IPS DF 6.9 (cell line): ENCODE data around the gene JARID2.

Experiments used
- DNase-seq: peaks from one replicate; pipeline ENCODE4 v3.0.0-alpha.2; 2013; ENCODE audit warnings: low read depth, low spot score
- H3K27ac ChIP-seq: one replicate; pipeline ENCODE4 v1.5.1; 2013; ENCODE audit warnings: low read length, control low read depth
- H3K27me3 ChIP-seq: 2 replicates; pipeline ENCODE4 v1.6.1; 2013; ENCODE audit warnings: mild to moderate bottlenecking, low read length; ENCODE audit not compliant: control insufficient read depth, insufficient read depth
- H3K36me3 ChIP-seq: 2 replicates; pipeline ENCODE4 v1.6.1; 2013; ENCODE audit warnings: low read length; ENCODE audit not compliant: control insufficient read depth, insufficient read depth
- H3K4me1 ChIP-seq: 2 replicates; pipeline ENCODE4 v1.6.1; 2013; ENCODE audit warnings: low read length; ENCODE audit not compliant: control insufficient read depth, insufficient read depth
- H3K4me3 ChIP-seq: 2 replicates; pipeline ENCODE4 v1.5.1; 2013; ENCODE audit warnings: mild to moderate bottlenecking, low read length
- H3K9me3 ChIP-seq: 2 replicates; pipeline ENCODE4 v1.6.1; 2013; ENCODE audit warnings: low read length, inconsistent platforms; ENCODE audit not compliant: control insufficient read depth, insufficient read depth
- WGBS: extraction: QIAGEN DNeasy Blood & Tissue Kit; methylation state at CpG from one replicate; pipeline ENCODE4 v1.1.7; 2013; ENCODE audit warnings: mixed read lengths, missing lambda C conversion rate; ENCODE audit not compliant: insufficient read length, insufficient coverage; 5-methylcytosine and 5-hydroxymethylcytosine counted together

Gene JARID2

DNA sequence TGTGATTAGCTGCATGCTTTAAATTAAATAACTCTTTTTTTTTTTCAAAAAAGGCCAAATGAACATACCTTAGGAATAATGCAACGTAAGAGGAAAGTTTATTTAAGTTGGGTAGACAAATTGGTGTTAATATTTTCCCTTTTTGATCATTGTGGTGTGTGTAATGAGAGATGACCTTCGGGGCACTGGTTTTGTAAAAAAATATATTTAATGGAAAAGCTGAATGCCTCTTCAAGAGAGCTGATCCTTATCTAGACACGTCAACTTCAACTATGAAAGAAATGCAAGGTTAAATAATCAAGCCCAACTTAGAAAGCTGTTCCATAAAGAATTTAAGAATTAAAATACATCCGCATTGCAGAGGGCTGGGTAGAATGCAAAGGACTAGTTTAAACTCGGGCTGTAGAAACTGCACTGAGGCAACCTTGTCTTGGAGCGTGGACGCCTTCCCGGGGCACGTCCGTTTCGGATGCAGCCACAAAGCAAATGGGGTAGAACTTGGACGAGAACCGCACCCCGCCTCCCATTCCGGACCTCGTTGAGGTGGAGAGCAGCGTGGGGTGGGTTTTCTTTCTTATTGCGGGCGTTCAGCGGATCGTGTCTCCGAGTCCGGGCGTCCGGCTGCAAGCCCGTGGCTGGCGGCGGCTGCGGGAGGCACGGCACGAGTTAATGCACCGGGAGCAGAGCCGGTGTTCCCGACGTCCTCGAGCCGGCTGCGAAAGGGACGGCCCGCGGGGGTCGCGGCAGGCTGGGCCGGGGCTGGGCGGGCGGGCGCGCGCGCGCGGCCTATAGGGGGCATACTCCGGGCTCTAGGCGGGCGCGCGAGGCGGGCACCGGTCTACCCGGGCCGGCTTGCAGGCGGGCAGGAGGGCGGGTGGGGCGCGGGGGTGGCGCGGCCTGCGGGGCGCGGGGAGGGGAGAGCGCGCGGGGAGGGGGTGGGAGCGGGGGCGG is 1.9 kb downstream of the JARID2 start:
- no peak for DNase-seq
- WGBS = no CpG with 5 or more reads among the region's 75 CpGs
- no peaks in the 10 kb centered on the region for H3K36me3 ChIP-seq
- no peak overlapping the region for H3K27ac ChIP-seq
- peaks cover 3% of the 10 kb centered on the region; the same call in 1 of the 2 replicates for H3K4me1 ChIP-seq
- H3K4me3 ChIP-seq = peak overlapping the region; percentile 81
- H3K9me3 ChIP-seq = no peaks in the 10 kb centered on the region
- H3K27me3 ChIP-seq = no peaks in the 10 kb centered on the region

DNA sequence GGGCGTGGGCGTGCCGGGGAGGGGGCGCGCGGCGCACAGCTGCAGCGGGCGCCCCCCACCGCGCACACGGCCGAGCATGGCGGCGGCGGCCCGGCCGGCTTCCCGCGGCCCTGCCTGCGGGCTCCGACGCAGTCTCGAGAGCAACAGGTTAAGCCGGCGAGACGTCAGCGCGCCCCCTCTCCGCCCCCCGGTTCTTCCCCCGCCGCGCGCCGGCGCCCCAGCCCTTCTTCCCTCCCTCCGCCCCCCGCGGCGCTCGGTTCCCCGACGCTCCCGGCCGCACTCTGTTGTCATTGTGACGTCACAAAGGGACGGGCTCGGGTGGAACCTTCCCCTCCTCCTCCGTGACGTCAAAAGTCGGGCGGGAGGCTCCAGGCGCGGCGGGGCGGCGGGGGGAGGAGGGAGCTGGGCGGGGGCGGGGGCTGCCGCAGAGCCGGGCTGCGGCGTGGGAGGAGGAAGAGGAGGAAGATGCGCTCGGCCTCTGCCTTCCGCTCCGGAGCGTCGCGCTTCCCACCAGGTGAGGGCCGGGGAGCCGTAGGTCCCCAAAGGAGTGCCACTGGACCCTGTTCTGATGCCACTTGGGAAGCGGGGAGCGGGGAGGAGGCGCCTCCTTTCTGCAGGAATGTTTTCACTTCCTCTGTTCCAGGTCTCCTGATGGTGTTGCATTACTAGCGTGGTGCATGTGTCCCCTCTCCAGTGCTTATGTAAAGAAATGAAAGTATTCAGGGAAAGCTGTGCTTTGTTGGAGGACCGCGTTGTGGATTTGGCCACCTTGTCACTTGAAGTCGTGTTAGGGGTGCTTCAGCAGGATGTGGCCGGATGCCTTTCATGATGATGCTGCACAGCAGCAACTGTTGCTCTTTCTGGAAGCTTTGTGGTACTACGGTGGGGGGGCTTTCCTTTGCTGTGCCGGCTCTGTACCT is 2.8 kb downstream of the JARID2 start:
- no peaks in the 10 kb centered on the region for H3K27me3 ChIP-seq
- H3K36me3 ChIP-seq = no peaks in the 10 kb centered on the region
- peak; percentile 81 for DNase-seq
- H3K4me1 ChIP-seq = peaks cover 3% of the 10 kb centered on the region; the same call in 1 of the 2 replicates
- H3K27ac ChIP-seq = no peak overlapping the region
- H3K4me3 ChIP-seq = peak overlapping the region; percentile 81; the same call in 1 of the 2 replicates
- no peaks in the 10 kb centered on the region for H3K9me3 ChIP-seq
- no CpG with 5 or more reads among the region's 83 CpGs for WGBS

DNA sequence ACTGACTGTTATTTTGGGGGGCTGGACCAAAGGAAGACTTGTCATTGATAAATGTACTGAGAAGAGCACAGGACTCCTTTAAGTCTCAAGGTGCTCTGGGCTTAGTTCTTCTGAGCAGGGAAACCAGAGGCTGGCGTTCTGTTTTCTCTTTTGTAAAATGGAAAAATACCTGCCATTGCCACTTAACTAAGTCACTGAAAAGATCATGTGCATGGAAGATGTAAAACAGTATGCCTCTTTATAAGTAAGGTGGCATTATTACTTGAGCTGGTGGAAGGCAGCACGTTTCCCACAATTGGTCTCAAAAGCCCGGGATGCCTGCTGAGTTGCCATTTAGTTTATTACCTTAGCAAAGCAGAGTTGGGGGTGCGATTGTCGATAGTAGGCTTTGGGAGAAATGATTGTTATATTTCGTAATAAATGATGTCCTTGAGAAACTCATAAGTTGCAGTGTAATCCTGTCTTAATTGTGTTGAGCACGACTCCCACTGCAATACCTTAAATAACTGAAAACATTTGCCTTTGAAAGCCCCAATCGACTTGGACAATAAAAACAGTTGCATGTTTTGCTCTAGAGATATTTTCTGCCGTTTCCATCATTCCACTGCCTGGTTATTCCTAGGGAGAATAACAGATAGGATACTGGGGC is 3.6 kb downstream of the JARID2 start:
- Histone ChIP-seq H3K27ac (no peak overlapping the region), H3K4me3 (peak overlapping the region; percentile 81; the same call in 1 of the 2 replicates), H3K27me3 (no peaks in the 10 kb centered on the region), H3K9me3 (no peaks in the 10 kb centered on the region), H3K36me3 (no peaks in the 10 kb centered on the region), H3K4me1 (peaks cover 3% of the 10 kb centered on the region)
- DNase-seq = no peak
- WGBS = no CpG with 5 or more reads among the region's 9 CpGs

DNA sequence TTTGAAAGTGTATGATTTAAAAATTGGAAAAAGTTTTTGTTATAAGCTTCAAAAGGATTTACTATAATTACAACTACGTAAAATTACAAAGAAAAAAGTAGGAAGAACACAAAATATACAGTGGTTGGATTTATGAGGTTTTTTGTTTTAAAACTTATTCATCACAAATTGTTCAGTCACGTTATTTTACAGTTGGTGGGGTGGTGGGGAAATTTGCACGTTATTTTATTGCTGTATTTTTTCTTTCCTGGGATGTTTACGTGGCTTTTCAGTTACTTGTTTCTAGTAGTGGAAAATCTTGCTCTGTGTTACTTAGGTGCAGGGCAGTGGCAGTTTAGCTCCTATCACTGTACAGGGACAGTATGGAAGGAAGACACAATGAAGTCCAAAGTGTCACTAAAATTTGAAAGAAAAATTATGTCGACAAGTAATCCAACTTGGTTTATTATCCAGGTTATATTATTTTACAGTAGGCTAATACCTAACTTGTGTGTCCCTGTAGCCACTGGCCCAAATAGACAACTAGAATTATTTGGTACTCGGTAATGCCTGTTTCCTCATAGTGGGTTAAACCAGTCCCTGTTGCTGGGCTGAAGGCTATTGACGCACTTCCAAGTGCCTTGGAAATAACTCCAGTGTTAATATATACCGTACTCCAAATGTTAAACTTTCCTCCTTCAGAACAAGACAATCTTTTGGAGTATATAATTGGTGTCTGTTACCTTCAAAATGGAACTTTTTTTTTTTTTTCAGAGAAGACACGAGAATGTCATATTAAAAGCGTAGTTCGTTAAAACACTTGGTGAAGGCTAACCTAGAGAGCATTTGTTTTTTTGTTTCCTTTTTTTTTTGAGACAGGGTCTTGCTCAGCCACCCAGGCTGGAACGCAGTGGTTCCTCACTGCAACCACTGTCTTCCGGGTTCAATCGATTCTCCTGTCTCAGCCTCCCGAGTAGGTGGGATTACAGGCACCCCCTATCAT is 4.6 kb downstream of the JARID2 start:
- Histone ChIP-seq H3K27ac (no peak overlapping the region), H3K9me3 (no peaks in the 10 kb centered on the region), H3K4me3 (no peak overlapping the region), H3K27me3 (no peaks in the 10 kb centered on the region), H3K4me1 (peaks cover 3% of the 10 kb centered on the region), H3K36me3 (no peaks in the 10 kb centered on the region)
- WGBS = no CpG with 5 or more reads among the region's 15 CpGs
- DNase-seq = no peak

DNA sequence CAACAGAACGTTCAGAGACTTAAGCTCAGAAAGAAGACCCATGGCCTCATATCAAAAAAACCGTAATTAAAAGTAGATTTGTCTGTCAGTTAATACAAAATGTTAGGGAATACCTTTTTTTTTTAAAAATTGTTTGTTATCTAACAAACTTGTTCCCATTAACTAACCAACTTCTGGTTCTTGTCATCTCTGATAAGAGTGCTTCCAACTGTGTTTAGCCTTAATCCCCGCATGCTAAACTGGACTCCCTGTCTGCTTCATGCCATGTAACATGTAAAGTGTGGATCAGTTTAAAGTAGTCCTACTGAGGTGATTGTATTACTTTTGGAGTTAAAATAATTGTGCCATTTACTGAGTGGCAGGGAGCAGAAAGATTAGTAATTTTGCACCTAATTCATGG is 6.3 kb downstream of the JARID2 start:
- peaks cover 6% of the 10 kb centered on the region for H3K4me1 ChIP-seq

GRCh38 chr6:15253203-15254022 is 7.5 kb downstream of the JARID2 start:
- Histone ChIP-seq H3K27ac (no peak overlapping the region), H3K27me3 (no peaks in the 10 kb centered on the region), H3K9me3 (no peaks in the 10 kb centered on the region), H3K36me3 (peaks cover 2% of the 10 kb centered on the region; the same call in 1 of the 2 replicates), H3K4me1 (peaks cover 8% of the 10 kb centered on the region), H3K4me3 (no peak overlapping the region)
- no CpG with 5 or more reads among the region's 14 CpGs for WGBS
- DNase-seq = no peak

More for the DNA sequence above, 6.3 kb downstream of the JARID2 start:
- no peaks in the 10 kb centered on the region for H3K9me3 ChIP-seq
- DNase-seq = no peak
- no peak overlapping the region for H3K4me3 ChIP-seq
- no peaks in the 10 kb centered on the region for H3K36me3 ChIP-seq
- H3K27me3 ChIP-seq = no peaks in the 10 kb centered on the region
- H3K27ac ChIP-seq = no peak overlapping the region
- no CpG with 5 or more reads among the region's 3 CpGs for WGBS

GRCh38 chr6:15254070-15254975 is 8.5 kb downstream of the JARID2 start:
- Histone ChIP-seq H3K4me1 (peaks cover 8% of the 10 kb centered on the region), H3K27ac (no peak overlapping the region), H3K36me3 (peaks cover 2% of the 10 kb centered on the region; the same call in 1 of the 2 replicates), H3K9me3 (no peaks in the 10 kb centered on the region), H3K27me3 (no peaks in the 10 kb centered on the region), H3K4me3 (no peak overlapping the region)
- DNase-seq = no peak
- no CpG with 5 or more reads among the region's 14 CpGs for WGBS

DNA sequence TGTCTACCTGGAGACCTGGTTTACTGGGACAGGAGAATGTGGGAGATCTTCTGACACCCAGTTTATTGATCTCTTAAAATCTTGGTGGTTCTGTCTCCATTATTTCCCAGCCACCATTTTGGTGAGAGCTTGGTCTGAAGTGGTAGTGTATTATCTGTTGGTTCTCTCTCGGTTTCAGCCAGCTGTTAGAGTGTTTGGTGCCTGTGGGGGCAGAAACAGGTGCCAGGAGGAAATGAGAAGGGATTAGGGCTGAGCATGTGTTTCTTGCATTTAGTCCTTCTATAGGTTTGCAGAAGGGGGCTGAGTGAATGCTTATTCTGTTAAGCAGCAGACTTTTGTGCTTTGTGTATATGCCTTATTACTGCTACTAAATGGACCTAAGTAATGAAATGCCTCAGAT is 9.6 kb downstream of the JARID2 start:
- no peaks in the 10 kb centered on the region for H3K27me3 ChIP-seq
- H3K36me3 ChIP-seq = peaks cover 2% of the 10 kb centered on the region; the same call in 1 of the 2 replicates
- H3K27ac ChIP-seq = no peak overlapping the region
- no CpG with 5 or more reads among the region's 1 CpG for WGBS
- DNase-seq = no peak
- no peaks in the 10 kb centered on the region for H3K9me3 ChIP-seq
- H3K4me1 ChIP-seq = peaks cover 9% of the 10 kb centered on the region
- H3K4me3 ChIP-seq = no peak overlapping the region
